Nephron (organoid): ENCODE results near the gene OR2T1.

Experiments used
- H3K27ac Mint-ChIP-seq, 3 experiments: 2 replicates each; pipeline ENCODE4 v1.8.0; 2020; ENCODE audit warnings: mixed read lengths in 3 of 3, mild to moderate bottlenecking in 2 of 3, moderate library complexity in 1 of 3
- H3K27me3 Mint-ChIP-seq: 2 replicates; pipeline ENCODE4 v1.8.0; 2021; ENCODE audit warnings: low read depth, mild to moderate bottlenecking, moderate library complexity, mixed read lengths
- H3K36me3 Mint-ChIP-seq: 2 replicates; pipeline ENCODE4 v1.8.0; 2020; ENCODE audit warnings: low read depth, mixed read lengths
- H3K4me1 Mint-ChIP-seq: 2 replicates; pipeline ENCODE4 v1.8.0; 2020; ENCODE audit warnings: mixed read lengths
- H3K4me3 Mint-ChIP-seq, 3 experiments: 2 replicates each; pipeline ENCODE4 v1.8.0; 2020; ENCODE audit warnings: mild to moderate bottlenecking in 3 of 3, mixed read lengths in 3 of 3, moderate library complexity in 2 of 3
- H3K9me3 Mint-ChIP-seq: 2 replicates; pipeline ENCODE4 v1.8.0; 2020; ENCODE audit warnings: mixed read lengths
- CTCF ChIP-seq, 3 experiments: fragments of 200-600 bp; sonication (generic); IDR thresholded peaks; one replicate each; pipeline ENCODE4 v1.5.0; 2021; ENCODE audit warnings: antibody characterized with exemption in 3 of 3; ENCODE audit not compliant: unreplicated experiment in 3 of 3

The OR2T1 gene

GRCh38 chr1:248402748-248403147 is at the start of gene OR2T1:
TSS of gene OR2T1 (plus strand) at chr1:248403048. CDS start at chr1:248406148, 3,100 bp downstream.
- Mint-ChIP-seq H3K9me3 (peaks cover 32% of the 10 kb centered on the region), H3K27ac (no peak within 1 kb of the TSS), H3K4me3 (no peak within 1 kb of the TSS), H3K4me1 (no peaks in the 10 kb centered on the region), H3K36me3 (no peaks in the 10 kb centered on the region), H3K27me3 (no peaks in the 10 kb centered on the region)
- no peak for TF ChIP-seq CTCF (IDR thresholded peaks at IDR 0.05; ENCODE audit: unreplicated experiment in 3 of 3)

- H3K9me3 Mint-ChIP-seq, result peaks cover 28% of the 10 kb centered on the region
- no peaks in the 10 kb centered on the region for H3K36me3 Mint-ChIP-seq
- TF ChIP-seq CTCF (IDR thresholded peaks at IDR 0.05; ENCODE audit: unreplicated experiment in 3 of 3), result no peak
- H3K4me1 Mint-ChIP-seq, result no peaks in the 10 kb centered on the region
- no peak overlapping the region for H3K27ac Mint-ChIP-seq
- H3K27me3 Mint-ChIP-seq, result no peaks in the 10 kb centered on the region
- no peak overlapping the region for H3K4me3 Mint-ChIP-seq
Measured at GRCh38 chr1:248359415-248359814, 43.4 kb upstream of the OR2T1 start.

- H3K27me3 Mint-ChIP-seq, result no peaks in the 10 kb centered on the region
- no peak for TF ChIP-seq CTCF (IDR thresholded peaks at IDR 0.05; ENCODE audit: unreplicated experiment in 3 of 3)
- H3K4me3 Mint-ChIP-seq, result no peak within 1 kb of the TSS
- no peaks in the 10 kb centered on the region for H3K4me1 Mint-ChIP-seq
- peaks cover 35% of the 10 kb centered on the region for H3K9me3 Mint-ChIP-seq
- no peak within 1 kb of the TSS for H3K27ac Mint-ChIP-seq
- no peaks in the 10 kb centered on the region for H3K36me3 Mint-ChIP-seq
Measured at GRCh38 chr1:248361121-248361715, 41.6 kb upstream of the OR2T1 start, which contains the start of gene OR2T4. TSS of gene OR2T4 (plus strand) at chr1:248361665. CDS start at chr1:248361665, 0 bp downstream.

- no peaks in the 10 kb centered on the region for H3K27me3 Mint-ChIP-seq
- H3K4me1 Mint-ChIP-seq, result no peaks in the 10 kb centered on the region
- H3K4me3 Mint-ChIP-seq, result no peak overlapping the region
- no peak for TF ChIP-seq CTCF (IDR thresholded peaks at IDR 0.05; ENCODE audit: unreplicated experiment in 3 of 3)
- peaks cover 53% of the 10 kb centered on the region for H3K9me3 Mint-ChIP-seq
- H3K36me3 Mint-ChIP-seq, result no peaks in the 10 kb centered on the region
- H3K27ac Mint-ChIP-seq, result no peak overlapping the region
Measured at GRCh38 chr1:248366609-248367008, 36.2 kb upstream of the OR2T1 start.

GRCh38 chr1:248372394-248372793 is 30.5 kb upstream of the OR2T1 start:
- Mint-ChIP-seq H3K36me3 (no peaks in the 10 kb centered on the region), H3K27ac (no peak overlapping the region), H3K9me3 (peaks cover 69% of the 10 kb centered on the region), H3K4me1 (no peaks in the 10 kb centered on the region), H3K27me3 (no peaks in the 10 kb centered on the region), H3K4me3 (no peak overlapping the region)
- no peak for TF ChIP-seq CTCF (IDR thresholded peaks at IDR 0.05; ENCODE audit: unreplicated experiment in 3 of 3)

- no peak for TF ChIP-seq CTCF (IDR thresholded peaks at IDR 0.05; ENCODE audit: unreplicated experiment in 3 of 3)
- no peaks in the 10 kb centered on the region for H3K36me3 Mint-ChIP-seq
- H3K4me3 Mint-ChIP-seq, result no peak overlapping the region
- H3K4me1 Mint-ChIP-seq, result no peaks in the 10 kb centered on the region
- no peaks in the 10 kb centered on the region for H3K27me3 Mint-ChIP-seq
- H3K9me3 Mint-ChIP-seq, result peaks cover 71% of the 10 kb centered on the region
- H3K27ac Mint-ChIP-seq, result no peak overlapping the region
Measured at GRCh38 chr1:248373761-248374160, 29.1 kb upstream of the OR2T1 start.
